HepG2 (cell line): Measurements from ENCODE around the gene TRIM25. TPM values are rescaled to one million over a fixed set of nuclear protein-coding genes. Genes with fewer than 3 reads are reported as not detected.

Source experiments
- AKAP8 ChIP-seq: sonication (generic); formaldehyde crosslinking; IDR thresholded peaks from 2 replicates; pipeline ENCODE4 v1.5.1; 2020; ENCODE audit warnings: mild to moderate bottlenecking, missing genetic modification reagents
- ELF3 ChIP-seq: IDR thresholded peaks from 2 replicates; pipeline ENCODE4 v1.6.1; 2016; ENCODE audit warnings: missing genetic modification reagents, missing compliant biosample characterization
- HINFP ChIP-seq: sonication (generic); formaldehyde crosslinking; IDR thresholded peaks from 2 replicates; pipeline ENCODE4 v1.4.0; 2020; ENCODE audit warnings: low read depth, mild to moderate bottlenecking, missing genetic modification reagents
- HOXA7 ChIP-seq: sonication (generic); formaldehyde crosslinking; IDR thresholded peaks from 2 replicates; pipeline ENCODE4 v1.8.1; 2022; ENCODE audit warnings: mild to moderate bottlenecking, missing genetic modification reagents, moderate library complexity
- IRX3 ChIP-seq: sonication (generic); formaldehyde crosslinking; IDR thresholded peaks from 2 replicates; pipeline ENCODE4 v1.8.1; 2023; ENCODE audit warnings: mild to moderate bottlenecking, low read depth, missing genetic modification reagents, borderline replicate concordance
- MAX ChIP-seq: IDR thresholded peaks from 2 replicates; pipeline ENCODE4 v1.6.1; 2012; ENCODE audit warnings: inconsistent platforms
- MED8 ChIP-seq: sonication (generic); formaldehyde crosslinking; IDR thresholded peaks from 2 replicates; pipeline ENCODE4 v1.8.1; 2023; ENCODE audit warnings: mild to moderate bottlenecking, missing genetic modification reagents; ENCODE audit not compliant: insufficient replicate concordance
- MLXIP ChIP-seq: sonication (generic); formaldehyde crosslinking; IDR thresholded peaks from 2 replicates; pipeline ENCODE4 v1.9.0; 2021; ENCODE audit warnings: missing genetic modification reagents, borderline replicate concordance
- NFRKB ChIP-seq: fragments of 450-650 bp; IDR thresholded peaks from 2 replicates; pipeline ENCODE4 v1.6.1; 2017
- NKX3-1 ChIP-seq: sonication (generic); formaldehyde crosslinking; IDR thresholded peaks from 2 replicates; pipeline ENCODE4 v1.5.0; 2020; ENCODE audit warnings: missing genetic modification reagents
- POGZ ChIP-seq: sonication (generic); formaldehyde crosslinking; IDR thresholded peaks from 2 replicates; pipeline ENCODE4 v1.4.0; 2020; ENCODE audit warnings: mild to moderate bottlenecking, missing genetic modification reagents
- RFXAP ChIP-seq: sonication (generic); formaldehyde crosslinking; IDR thresholded peaks from 2 replicates; pipeline ENCODE4 v1.4.0; 2020; ENCODE audit warnings: missing genetic modification reagents, borderline replicate concordance
- SOX13 ChIP-seq, 3 experiments: fragments of 450-650 bp in 1 of 3; sonication (generic) in 1 of 3; formaldehyde crosslinking in 1 of 3; IDR thresholded peaks in 2 of 3; conservative IDR thresholded peaks in 1 of 3; 2 replicates each; pipeline versions ENCODE4 v1.5.0 to v1.6.1; 2016 to 2020; ENCODE audit warnings: antibody characterized with exemption in 1 of 3, mild to moderate bottlenecking in 1 of 3, missing compliant biosample characterization in 1 of 3, missing genetic modification reagents in 1 of 3, moderate library complexity in 1 of 3
- ZBTB14 ChIP-seq: sonication (generic); formaldehyde crosslinking; IDR thresholded peaks from 2 replicates; pipeline ENCODE4 v1.4.0; 2020; ENCODE audit warnings: missing genetic modification reagents
- ZFY ChIP-seq: sonication (generic); formaldehyde crosslinking; IDR thresholded peaks from 2 replicates; pipeline ENCODE4 v1.4.0; 2020; ENCODE audit warnings: missing genetic modification reagents
- ZNF121 ChIP-seq: sonication (generic); formaldehyde crosslinking; IDR thresholded peaks from 2 replicates; pipeline ENCODE4 v1.5.0; 2020; ENCODE audit warnings: mild to moderate bottlenecking, missing genetic modification reagents
- polyA plus RNA-seq, 8 experiments: library from polyadenylated mRNA; depleted of rRNA in 3 of 8; stranded (reverse) in 7 of 8; unstranded in 1 of 8; fragments of >200 nt; fragmentation: Illumina TruSeq in 4 of 8; extraction: Trizol in 4 of 8; gene quantifications; 2 replicates each; pipeline versions ENCODE4 v1.2.1 to v1.2.3, GENCODE V29; 2011 to 2016; ENCODE audit warnings: low read depth in 4 of 8, missing spikeins in 1 of 8, mixed read lengths in 1 of 8; ENCODE audit not compliant: insufficient read depth in 1 of 8
- total RNA-seq, 5 experiments: library from RNA; depleted of rRNA; stranded (reverse); fragments of >200 nt; fragmentation: Illumina TruSeq; extraction: Trizol; gene quantifications; 2 replicates each; pipeline ENCODE4 v1.2.3, GENCODE V29; 2016; ENCODE audit warnings: low read depth in 1 of 5
- TF ChIP-seq, protein P1 (sequence below): sonication (generic); formaldehyde crosslinking; IDR thresholded peaks from 2 replicates; pipeline ENCODE4 v1.4.0; 2020; ENCODE audit warnings: missing genetic modification reagents

The TRIM25 gene
- total and polyA plus RNA-seq, 2 of the 13 experiments (the other 11 are each of a cell fraction or from before 2014, with no cell fraction given) = 30.8 to 42.2 TPM

DNA sequence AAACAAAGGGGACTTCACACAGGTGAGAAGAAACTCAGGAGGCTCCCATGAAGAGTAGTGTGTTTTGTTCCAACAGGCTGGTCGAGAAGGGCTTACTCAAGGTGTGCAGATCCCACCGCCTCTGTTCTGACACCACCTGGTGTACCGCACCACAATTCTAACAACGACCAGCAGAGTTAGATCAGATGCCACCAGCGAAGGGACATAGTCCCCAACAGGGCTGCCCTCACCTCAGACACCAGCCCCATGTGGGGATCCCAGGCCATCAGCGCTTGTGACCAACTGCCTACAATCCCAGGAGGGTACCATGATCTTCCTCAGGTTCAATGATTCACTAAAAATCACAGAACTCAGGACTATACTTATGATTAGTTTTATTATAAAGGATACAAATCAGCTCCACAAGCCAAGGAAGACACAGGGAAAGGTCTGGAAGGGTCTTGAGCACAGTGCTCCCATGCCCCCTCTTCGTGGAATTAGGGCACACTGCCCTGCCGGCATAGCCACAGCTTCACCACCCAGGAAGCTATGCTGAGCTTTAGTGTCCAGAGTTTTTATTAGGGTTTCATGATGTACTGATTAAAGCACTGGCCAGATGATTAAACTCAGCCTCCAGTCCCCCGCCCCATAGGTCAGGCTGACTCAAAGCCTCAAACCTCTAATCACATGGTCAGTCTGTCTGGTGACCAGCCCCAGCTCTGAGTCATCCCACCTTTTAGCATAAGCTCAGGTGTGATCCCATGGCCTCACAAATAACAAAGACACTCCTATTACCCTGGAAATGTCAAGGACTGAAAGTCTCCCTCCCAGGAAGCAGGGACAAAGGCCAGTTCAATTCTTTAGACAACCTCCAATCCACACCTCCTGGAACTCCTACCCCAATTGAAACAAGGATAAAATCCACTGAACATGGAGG is 26.0 kb downstream of the TRIM25 start (continued):
- TF ChIP-seq MLXIP (CRISPR knock-in tag) (no peak), AKAP8 (no peak), ZBTB14 (CRISPR knock-in tag) (no peak), SOX13 (IDR thresholded peaks at IDR 0.05) (no peak), SOX13 (CRISPR knock-in tag; conservative IDR thresholded peaks at IDR 0.05 in 1 of 2, IDR thresholded peaks at IDR 0.05 in 1 of 2) (peak in 1 of 2 experiments; percentile 70; a peak in 1 of 4 replicates), ZNF121 (no peak), RFXAP (CRISPR knock-in tag) (no peak), ELF3 (CRISPR knock-in tag) (no peak), NFRKB (no peak), POGZ (CRISPR knock-in tag) (no peak), IRX3 (CRISPR knock-in tag) (no peak), ZFY (CRISPR knock-in tag) (no peak), MAX (peak; percentile 33; the same call in 1 of the 2 replicates), HINFP (CRISPR knock-in tag) (no peak), MED8 (CRISPR knock-in tag) (no peak), NKX3-1 (CRISPR knock-in tag) (no peak), HOXA7 (CRISPR knock-in tag) (no peak)
- TF ChIP-seq, protein P1, sequence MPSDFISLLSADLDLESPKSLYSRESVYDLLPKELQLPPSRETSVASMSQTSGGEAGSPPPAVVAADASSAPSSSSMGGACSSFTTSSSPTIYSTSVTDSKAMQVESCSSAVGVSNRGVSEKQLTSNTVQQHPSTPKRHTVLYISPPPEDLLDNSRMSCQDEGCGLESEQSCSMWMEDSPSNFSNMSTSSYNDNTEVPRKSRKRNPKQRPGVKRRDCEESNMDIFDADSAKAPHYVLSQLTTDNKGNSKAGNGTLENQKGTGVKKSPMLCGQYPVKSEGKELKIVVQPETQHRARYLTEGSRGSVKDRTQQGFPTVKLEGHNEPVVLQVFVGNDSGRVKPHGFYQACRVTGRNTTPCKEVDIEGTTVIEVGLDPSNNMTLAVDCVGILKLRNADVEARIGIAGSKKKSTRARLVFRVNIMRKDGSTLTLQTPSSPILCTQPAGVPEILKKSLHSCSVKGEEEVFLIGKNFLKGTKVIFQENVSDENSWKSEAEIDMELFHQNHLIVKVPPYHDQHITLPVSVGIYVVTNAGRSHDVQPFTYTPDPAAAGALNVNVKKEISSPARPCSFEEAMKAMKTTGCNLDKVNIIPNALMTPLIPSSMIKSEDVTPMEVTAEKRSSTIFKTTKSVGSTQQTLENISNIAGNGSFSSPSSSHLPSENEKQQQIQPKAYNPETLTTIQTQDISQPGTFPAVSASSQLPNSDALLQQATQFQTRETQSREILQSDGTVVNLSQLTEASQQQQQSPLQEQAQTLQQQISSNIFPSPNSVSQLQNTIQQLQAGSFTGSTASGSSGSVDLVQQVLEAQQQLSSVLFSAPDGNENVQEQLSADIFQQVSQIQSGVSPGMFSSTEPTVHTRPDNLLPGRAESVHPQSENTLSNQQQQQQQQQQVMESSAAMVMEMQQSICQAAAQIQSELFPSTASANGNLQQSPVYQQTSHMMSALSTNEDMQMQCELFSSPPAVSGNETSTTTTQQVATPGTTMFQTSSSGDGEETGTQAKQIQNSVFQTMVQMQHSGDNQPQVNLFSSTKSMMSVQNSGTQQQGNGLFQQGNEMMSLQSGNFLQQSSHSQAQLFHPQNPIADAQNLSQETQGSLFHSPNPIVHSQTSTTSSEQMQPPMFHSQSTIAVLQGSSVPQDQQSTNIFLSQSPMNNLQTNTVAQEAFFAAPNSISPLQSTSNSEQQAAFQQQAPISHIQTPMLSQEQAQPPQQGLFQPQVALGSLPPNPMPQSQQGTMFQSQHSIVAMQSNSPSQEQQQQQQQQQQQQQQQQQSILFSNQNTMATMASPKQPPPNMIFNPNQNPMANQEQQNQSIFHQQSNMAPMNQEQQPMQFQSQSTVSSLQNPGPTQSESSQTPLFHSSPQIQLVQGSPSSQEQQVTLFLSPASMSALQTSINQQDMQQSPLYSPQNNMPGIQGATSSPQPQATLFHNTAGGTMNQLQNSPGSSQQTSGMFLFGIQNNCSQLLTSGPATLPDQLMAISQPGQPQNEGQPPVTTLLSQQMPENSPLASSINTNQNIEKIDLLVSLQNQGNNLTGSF (CRISPR knock-in tag) = no peak
